ENCODE results near the gene CDC25C.

DNA sequence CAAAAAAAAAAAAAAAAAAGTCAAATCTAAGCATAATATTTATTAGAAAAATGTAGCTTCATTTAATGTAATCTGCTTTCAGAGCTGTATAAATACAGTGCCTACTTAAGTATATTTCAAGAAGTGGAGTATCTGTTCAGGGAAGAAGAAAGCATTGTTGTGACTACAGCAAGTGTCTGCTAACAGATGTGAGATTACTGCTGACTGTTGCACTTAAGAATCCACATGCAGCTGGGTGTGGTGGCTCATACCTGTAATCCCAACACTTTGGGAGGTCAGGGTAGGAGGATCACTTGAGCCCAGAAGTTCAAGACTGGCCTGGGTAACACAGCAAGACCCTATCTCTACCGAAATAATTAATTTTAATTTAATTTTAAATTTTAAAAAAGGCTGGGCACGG is 39.9 kb upstream of the CDC25C start:
- TF ChIP-seq, protein P1, sequence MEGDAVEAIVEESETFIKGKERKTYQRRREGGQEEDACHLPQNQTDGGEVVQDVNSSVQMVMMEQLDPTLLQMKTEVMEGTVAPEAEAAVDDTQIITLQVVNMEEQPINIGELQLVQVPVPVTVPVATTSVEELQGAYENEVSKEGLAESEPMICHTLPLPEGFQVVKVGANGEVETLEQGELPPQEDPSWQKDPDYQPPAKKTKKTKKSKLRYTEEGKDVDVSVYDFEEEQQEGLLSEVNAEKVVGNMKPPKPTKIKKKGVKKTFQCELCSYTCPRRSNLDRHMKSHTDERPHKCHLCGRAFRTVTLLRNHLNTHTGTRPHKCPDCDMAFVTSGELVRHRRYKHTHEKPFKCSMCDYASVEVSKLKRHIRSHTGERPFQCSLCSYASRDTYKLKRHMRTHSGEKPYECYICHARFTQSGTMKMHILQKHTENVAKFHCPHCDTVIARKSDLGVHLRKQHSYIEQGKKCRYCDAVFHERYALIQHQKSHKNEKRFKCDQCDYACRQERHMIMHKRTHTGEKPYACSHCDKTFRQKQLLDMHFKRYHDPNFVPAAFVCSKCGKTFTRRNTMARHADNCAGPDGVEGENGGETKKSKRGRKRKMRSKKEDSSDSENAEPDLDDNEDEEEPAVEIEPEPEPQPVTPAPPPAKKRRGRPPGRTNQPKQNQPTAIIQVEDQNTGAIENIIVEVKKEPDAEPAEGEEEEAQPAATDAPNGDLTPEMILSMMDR (IDR thresholded peaks at IDR 0.05) = no peak
- TF ChIP-seq EP300 (IDR thresholded peaks at IDR 0.05) (no peak), NPAS2 (CRISPR knock-in tag; IDR thresholded peaks at IDR 0.05; ENCODE audit: borderline replicate concordance) (no peak), NFE2L2 (conservative IDR thresholded peaks at IDR 0.05; ENCODE audit: low read length) (no peak)
- TF ChIP-seq, protein P2, sequence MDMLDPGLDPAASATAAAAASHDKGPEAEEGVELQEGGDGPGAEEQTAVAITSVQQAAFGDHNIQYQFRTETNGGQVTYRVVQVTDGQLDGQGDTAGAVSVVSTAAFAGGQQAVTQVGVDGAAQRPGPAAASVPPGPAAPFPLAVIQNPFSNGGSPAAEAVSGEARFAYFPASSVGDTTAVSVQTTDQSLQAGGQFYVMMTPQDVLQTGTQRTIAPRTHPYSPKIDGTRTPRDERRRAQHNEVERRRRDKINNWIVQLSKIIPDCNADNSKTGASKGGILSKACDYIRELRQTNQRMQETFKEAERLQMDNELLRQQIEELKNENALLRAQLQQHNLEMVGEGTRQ (IDR thresholded peaks at IDR 0.05) = no peak
- TF ChIP-seq, protein P3, sequence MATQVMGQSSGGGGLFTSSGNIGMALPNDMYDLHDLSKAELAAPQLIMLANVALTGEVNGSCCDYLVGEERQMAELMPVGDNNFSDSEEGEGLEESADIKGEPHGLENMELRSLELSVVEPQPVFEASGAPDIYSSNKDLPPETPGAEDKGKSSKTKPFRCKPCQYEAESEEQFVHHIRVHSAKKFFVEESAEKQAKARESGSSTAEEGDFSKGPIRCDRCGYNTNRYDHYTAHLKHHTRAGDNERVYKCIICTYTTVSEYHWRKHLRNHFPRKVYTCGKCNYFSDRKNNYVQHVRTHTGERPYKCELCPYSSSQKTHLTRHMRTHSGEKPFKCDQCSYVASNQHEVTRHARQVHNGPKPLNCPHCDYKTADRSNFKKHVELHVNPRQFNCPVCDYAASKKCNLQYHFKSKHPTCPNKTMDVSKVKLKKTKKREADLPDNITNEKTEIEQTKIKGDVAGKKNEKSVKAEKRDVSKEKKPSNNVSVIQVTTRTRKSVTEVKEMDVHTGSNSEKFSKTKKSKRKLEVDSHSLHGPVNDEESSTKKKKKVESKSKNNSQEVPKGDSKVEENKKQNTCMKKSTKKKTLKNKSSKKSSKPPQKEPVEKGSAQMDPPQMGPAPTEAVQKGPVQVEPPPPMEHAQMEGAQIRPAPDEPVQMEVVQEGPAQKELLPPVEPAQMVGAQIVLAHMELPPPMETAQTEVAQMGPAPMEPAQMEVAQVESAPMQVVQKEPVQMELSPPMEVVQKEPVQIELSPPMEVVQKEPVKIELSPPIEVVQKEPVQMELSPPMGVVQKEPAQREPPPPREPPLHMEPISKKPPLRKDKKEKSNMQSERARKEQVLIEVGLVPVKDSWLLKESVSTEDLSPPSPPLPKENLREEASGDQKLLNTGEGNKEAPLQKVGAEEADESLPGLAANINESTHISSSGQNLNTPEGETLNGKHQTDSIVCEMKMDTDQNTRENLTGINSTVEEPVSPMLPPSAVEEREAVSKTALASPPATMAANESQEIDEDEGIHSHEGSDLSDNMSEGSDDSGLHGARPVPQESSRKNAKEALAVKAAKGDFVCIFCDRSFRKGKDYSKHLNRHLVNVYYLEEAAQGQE (IDR thresholded peaks at IDR 0.05) = no peak

All from A549 (cell line).